Tibial nerve (tissue), 4 donors: Measurements from ENCODE around the gene NLRP9. TPM values are rescaled to one million over a fixed set of nuclear protein-coding genes. Genes with fewer than 3 reads are reported as not detected.

Experiments
- DNase-seq, 2 donors: peaks; one replicate each; pipeline ENCODE4 v3.0.0-alpha.2; 2019; ENCODE audit warnings: low spot score in 2 of 2
- H3K27ac ChIP-seq, 4 donors: fragments of 200-600 bp; sonication (generic) in 3 of 4; one replicate each; pipeline ENCODE4 v1.5.1; 2017 to 2019; ENCODE audit warnings: mild to moderate bottlenecking in 1 of 4
- H3K27me3 ChIP-seq, 2 donors: fragments of 200-600 bp; sonication (generic) in 1 of 2; one replicate each; pipeline versions ENCODE4 v1.5.1 to v1.6.0; 2017 to 2019
- H3K36me3 ChIP-seq, 3 donors: fragments of 200-600 bp; sonication (generic); one replicate each; pipeline ENCODE4 v1.5.1; 2018 to 2019
- H3K4me1 ChIP-seq, 4 donors: fragments of 200-600 bp; sonication (generic) in 3 of 4; one replicate each; pipeline ENCODE4 v1.5.1; 2017 to 2019
- H3K4me3 ChIP-seq, 4 donors: fragments of 200-600 bp; sonication (generic) in 3 of 4; one replicate each; pipeline ENCODE4 v1.5.1; 2017 to 2019; ENCODE audit warnings: mild to moderate bottlenecking in 1 of 4, moderate library complexity in 1 of 4
- H3K9me3 ChIP-seq, 4 donors: fragments of 200-600 bp; sonication (generic) in 3 of 4; one replicate each; pipeline ENCODE4 v1.5.1; 2017 to 2019
- EP300 ChIP-seq, 2 donors: sonication (generic); formaldehyde crosslinking; IDR thresholded peaks; one replicate each; pipeline ENCODE4 v1.6.1; 2017; ENCODE audit warnings: antibody characterized with exemption in 2 of 2, mild to moderate bottlenecking in 1 of 2
- POLR2A ChIP-seq, 2 donors: fragments of 450-650 bp; IDR thresholded peaks; one replicate each; pipeline ENCODE4 v1.6.1; 2017; ENCODE audit warnings: antibody characterized with exemption in 2 of 2, mild to moderate bottlenecking in 2 of 2, moderate library complexity in 2 of 2
- WGBS, 2 donors: methylation state at CpG; one replicate each; pipeline ENCODE4 v1.1.5; 2018; 5-methylcytosine and 5-hydroxymethylcytosine counted together
- total RNA-seq, 4 donors: library from RNA; depleted of rRNA; stranded (reverse); fragments of >200 nt; gene quantifications; one replicate each; pipeline ENCODE4 v1.1.0, GENCODE V29; 2016
- TF ChIP-seq, protein P1 (sequence below), 5 experiments: fragments of 200-600 bp in 3 of 5; fragments of 450-650 bp in 2 of 5; sonication (generic) in 3 of 5; IDR thresholded peaks; one replicate each; pipeline ENCODE4 v1.5.1; 2016 to 2019; ENCODE audit warnings: antibody characterized with exemption in 5 of 5, mild to moderate bottlenecking in 3 of 5, moderate library complexity in 2 of 5

NLRP9 gene
- total RNA-seq, 4 donors from 2014 or later = not detected

DNA sequence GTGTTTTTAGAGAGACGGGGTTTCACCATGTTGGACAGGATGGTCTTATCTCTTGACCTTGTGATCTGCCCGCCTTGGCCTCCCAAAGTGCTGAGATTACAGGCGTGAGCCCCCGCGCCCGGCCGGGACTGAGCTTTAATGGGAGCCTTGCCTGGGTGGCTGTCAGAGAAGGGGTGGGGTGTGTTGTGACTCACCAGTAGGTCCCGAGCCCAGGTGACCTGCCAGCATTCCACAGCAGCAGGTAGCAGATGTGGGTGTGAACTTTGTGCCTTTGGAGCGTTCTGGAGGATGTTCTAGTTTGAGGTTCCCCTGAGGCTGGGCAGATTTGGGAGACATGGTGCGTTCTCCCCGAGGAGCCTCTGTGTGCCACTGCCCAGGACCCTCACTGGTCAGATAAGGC is 70.2 kb downstream of the NLRP9 start:
- H3K9me3 ChIP-seq = no peaks in the 10 kb centered on the region
- H3K4me3 ChIP-seq = no peak overlapping the region
- H3K4me1 ChIP-seq = peaks cover 0 to 9% (median 0%) of the 10 kb centered on the region in 4 donors
- H3K36me3 ChIP-seq = peaks cover 6 to 89% (median 44%) of the 10 kb centered on the region in 3 donors
- H3K27ac ChIP-seq = peak overlapping the region in 1 of 4 donors; percentile 16
- TF ChIP-seq, protein P1, sequence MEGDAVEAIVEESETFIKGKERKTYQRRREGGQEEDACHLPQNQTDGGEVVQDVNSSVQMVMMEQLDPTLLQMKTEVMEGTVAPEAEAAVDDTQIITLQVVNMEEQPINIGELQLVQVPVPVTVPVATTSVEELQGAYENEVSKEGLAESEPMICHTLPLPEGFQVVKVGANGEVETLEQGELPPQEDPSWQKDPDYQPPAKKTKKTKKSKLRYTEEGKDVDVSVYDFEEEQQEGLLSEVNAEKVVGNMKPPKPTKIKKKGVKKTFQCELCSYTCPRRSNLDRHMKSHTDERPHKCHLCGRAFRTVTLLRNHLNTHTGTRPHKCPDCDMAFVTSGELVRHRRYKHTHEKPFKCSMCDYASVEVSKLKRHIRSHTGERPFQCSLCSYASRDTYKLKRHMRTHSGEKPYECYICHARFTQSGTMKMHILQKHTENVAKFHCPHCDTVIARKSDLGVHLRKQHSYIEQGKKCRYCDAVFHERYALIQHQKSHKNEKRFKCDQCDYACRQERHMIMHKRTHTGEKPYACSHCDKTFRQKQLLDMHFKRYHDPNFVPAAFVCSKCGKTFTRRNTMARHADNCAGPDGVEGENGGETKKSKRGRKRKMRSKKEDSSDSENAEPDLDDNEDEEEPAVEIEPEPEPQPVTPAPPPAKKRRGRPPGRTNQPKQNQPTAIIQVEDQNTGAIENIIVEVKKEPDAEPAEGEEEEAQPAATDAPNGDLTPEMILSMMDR (IDR thresholded peaks at IDR 0.05) = no peak
- TF ChIP-seq POLR2A (IDR thresholded peaks at IDR 0.05) (no peak), EP300 (IDR thresholded peaks at IDR 0.05) (no peak)
- WGBS, 2 donors = 81 to 84% methylated on average over 10 to 11 of the region's 11 CpGs
- H3K27me3 ChIP-seq = no peaks in the 10 kb centered on the region
- no peak for DNase-seq

DNA sequence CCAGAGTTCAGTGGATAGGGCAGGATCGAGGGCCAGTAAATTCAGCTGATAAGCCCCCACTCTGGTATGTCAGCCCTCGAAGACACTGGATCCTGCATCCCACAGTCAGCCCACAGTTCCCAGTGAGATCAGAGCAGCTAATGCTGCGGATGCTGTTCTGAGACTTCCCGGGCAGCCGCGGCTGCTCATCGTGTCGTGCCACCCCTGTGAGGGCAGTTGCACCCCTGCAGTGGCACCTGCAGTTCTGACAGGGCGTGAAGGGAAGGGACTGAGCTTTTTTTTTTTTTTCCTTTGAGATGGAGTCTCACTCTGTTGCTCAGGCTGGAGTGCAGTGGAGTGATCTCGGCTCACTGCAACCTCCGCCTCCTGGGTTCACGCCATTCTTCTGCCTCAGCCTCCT is 70.7 kb downstream of the NLRP9 start:
- Histone ChIP-seq H3K27ac (peak overlapping the region in 1 of 4 donors; percentile 16), H3K4me3 (no peak overlapping the region), H3K27me3 (no peaks in the 10 kb centered on the region), H3K36me3 (peaks cover 8 to 93% (median 49%) of the 10 kb centered on the region in 3 donors), H3K4me1 (peaks cover 0 to 9% (median 0%) of the 10 kb centered on the region in 4 donors), H3K9me3 (no peaks in the 10 kb centered on the region)
- 86 to 89% methylated on average over 10 to 12 of the region's 12 CpGs for WGBS, 2 donors
- no peak for DNase-seq
- TF ChIP-seq EP300 (IDR thresholded peaks at IDR 0.05) (no peak), POLR2A (IDR thresholded peaks at IDR 0.05) (no peak)
- TF ChIP-seq, protein P1 (IDR thresholded peaks at IDR 0.05) = no peak

DNA sequence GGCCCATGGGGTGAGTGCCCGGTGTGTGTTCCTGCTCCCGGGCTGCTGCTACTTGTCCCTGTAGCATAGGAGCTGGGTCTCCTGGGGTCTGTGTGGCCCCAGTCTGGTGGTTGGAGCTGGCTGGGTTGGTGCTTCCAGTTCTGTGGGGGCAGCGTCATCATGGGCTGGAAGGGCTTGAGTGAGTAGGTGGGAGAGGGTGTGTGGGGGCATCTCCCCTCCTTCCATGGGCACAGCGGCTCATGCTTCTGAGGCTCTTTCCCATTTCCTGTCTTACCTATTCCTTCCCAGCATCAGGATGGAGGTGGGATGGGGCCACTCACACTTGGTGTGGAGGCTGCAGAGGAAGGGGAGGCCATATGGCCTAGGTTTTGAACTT is 71.2 kb downstream of the NLRP9 start:
- Histone ChIP-seq H3K27ac (no peak overlapping the region), H3K9me3 (no peaks in the 10 kb centered on the region), H3K4me3 (no peak overlapping the region), H3K36me3 (peaks cover 10 to 98% (median 54%) of the 10 kb centered on the region in 3 donors), H3K27me3 (no peaks in the 10 kb centered on the region), H3K4me1 (peaks cover 0 to 9% (median 0%) of the 10 kb centered on the region in 4 donors)
- DNase-seq = no peak
- TF ChIP-seq EP300 (IDR thresholded peaks at IDR 0.05) (no peak), POLR2A (IDR thresholded peaks at IDR 0.05) (no peak)
- TF ChIP-seq, protein P1 (IDR thresholded peaks at IDR 0.05) = no peak
- 90 to 92% methylated on average over 4 of the region's 4 CpGs for WGBS, 2 donors

DNA sequence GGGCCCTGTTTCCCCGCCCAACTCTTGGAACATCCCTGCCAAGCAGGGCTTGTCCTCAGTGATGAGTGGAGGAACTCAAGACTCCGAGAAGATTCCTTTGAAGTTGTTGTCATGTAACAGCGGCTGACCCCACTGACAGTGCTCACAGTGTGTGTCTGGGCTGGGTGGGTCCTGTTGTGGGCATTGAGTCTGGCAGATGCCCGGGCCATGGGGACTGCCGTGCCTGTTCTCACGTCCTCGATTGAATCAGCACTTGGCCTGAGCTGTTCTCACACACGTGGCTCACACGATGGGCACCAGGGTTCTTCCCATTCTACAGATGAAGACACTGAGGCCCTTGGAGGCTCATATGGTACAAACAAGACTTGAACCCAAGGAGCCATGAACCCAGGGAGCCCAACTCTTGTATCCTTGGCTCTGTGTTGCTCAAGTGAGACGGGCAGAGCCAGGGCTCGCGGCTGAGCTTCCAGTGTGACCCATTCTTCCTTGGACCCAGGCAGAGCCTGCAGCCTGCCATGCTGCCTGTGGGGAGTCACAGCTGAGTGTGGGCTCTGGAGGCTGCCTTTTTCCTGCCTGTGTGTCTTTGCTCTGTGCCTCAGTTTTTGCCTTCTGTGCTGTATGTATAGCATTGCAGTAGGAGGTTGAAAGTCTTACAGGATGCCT is 71.7 kb downstream of the NLRP9 start:
- Histone ChIP-seq H3K9me3 (no peaks in the 10 kb centered on the region), H3K4me3 (no peak overlapping the region), H3K36me3 (peaks cover 10 to 100% (median 57%) of the 10 kb centered on the region in 3 donors), H3K4me1 (peaks cover 0 to 5% (median 0%) of the 10 kb centered on the region in 4 donors), H3K27ac (no peak overlapping the region), H3K27me3 (no peaks in the 10 kb centered on the region)
- no peak for DNase-seq
- no peak for TF ChIP-seq EP300 (IDR thresholded peaks at IDR 0.05)
- TF ChIP-seq, protein P1 (IDR thresholded peaks at IDR 0.05) = no peak
- no peak for TF ChIP-seq POLR2A (IDR thresholded peaks at IDR 0.05)
- 86% methylated on average over 8 to 10 of the region's 12 CpGs for WGBS, 2 donors

DNA sequence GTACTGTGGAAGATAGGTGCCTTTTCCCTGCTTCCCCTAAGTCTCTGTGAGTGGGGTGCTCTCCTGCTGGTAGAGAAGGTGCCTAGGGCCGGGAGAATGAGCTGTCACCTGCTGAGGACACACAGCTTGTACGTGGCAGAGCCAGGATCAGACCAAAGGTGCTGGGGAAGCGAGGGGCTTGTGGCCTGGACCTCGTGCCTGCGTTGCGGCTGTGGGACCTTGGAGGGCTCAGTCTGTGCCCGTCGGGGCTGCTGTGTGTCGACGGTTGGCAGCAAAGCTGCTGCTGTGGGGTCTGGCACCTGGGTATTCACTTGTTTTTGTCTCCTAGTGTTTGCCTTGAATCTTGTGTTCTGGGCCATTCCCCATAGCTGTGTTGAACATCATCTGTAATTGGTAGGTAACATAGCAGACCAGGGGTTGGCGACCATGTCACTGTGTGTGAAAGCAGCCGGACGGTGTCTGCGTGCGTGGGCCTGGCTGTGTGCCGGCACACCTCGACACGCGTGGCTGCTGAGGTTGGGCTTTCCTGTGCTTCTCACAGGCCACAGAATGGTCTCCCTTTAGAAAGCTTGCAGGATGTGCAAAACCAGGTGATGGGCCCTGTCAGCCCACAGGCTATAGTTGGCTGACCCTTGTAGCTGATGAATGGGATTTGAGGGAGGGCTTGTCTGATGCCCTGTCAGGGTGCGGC is 74.2 kb downstream of the NLRP9 start:
- H3K27ac ChIP-seq = no peak overlapping the region
- H3K4me1 ChIP-seq = peaks cover 0 to 24% (median 7%) of the 10 kb centered on the region in 4 donors
- H3K4me3 ChIP-seq = no peak overlapping the region
- no peaks in the 10 kb centered on the region for H3K27me3 ChIP-seq
- H3K36me3 ChIP-seq = peaks cover 14 to 100% (median 56%) of the 10 kb centered on the region in 3 donors
- no peak for DNase-seq
- no peaks in the 10 kb centered on the region for H3K9me3 ChIP-seq
- WGBS, 2 donors = 85 to 87% methylated on average over 19 to 20 of the region's 20 CpGs
- TF ChIP-seq POLR2A (IDR thresholded peaks at IDR 0.05) (no peak), EP300 (IDR thresholded peaks at IDR 0.05) (no peak)
- TF ChIP-seq, protein P1 (IDR thresholded peaks at IDR 0.05) = no peak
